ENCODE measurements around the gene RGCC. TPM values are rescaled to one million over a fixed set of nuclear protein-coding genes. Genes with fewer than 3 reads are reported as not detected.

Gene RGCC
- polyA plus RNA-seq, 1 of the 3 experiments (the other 2 are of a cell fraction), result 0.05 TPM

DNA sequence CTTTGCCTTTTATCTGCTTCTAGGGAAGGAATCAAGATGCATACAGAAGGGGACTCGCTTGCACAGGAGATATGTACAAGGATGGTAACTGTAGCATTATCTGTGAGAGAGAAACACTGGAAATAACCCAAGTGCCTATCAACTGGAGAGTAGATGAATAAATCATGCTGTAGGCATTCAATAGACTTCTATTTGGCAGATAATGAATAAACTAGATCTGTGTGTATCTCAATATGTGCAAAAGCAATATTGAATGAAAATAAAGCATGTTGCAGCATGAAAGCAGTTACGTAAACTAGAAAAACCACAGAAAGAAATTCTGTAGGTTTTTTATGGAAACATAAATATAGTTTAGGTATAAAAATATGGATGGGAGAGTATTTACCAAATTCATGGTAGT, 38.6 kb upstream of the RGCC start:
- 95% methylated on average over 2 of the region's 2 CpGs for WGBS (ENCODE audit: low lambda C conversion rate)
- no peaks in the 10 kb centered on the region for H3K79me2 ChIP-seq (ENCODE audit: insufficient read depth)
- H3K9me3 ChIP-seq, result no peaks in the 10 kb centered on the region
- H3K27ac ChIP-seq (ENCODE audit: low read depth in 2 of 2, low read length in 1 of 2), result no peak overlapping the region
- H3K9me2 ChIP-seq, result no peaks in the 10 kb centered on the region
- H3K9ac ChIP-seq, result no peak overlapping the region
- H4K20me1 ChIP-seq (ENCODE audit: insufficient read depth), result no peaks in the 10 kb centered on the region
- ChIA-PET CTCF (no interaction called here), POLR2A (no interaction called here)
- no peaks in the 10 kb centered on the region for H3K27me3 ChIP-seq (ENCODE audit: insufficient read depth)
- no peak overlapping the region for H3K4me2 ChIP-seq
- H3K36me3 ChIP-seq (replicated peaks in 1 of 2; ENCODE audit: control insufficient read depth in 1 of 2, insufficient read depth in 2 of 2, low read length in 1 of 2), result no peaks in the 10 kb centered on the region
- H2AFZ ChIP-seq (ENCODE audit: low read depth), result no peak overlapping the region
- H3K4me1 ChIP-seq (ENCODE audit: control insufficient read depth in 1 of 2, insufficient read depth in 2 of 2, low read depth in 1 of 2, low read length in 1 of 2), result no peaks in the 10 kb centered on the region
- no peaks in the 10 kb centered on the region for H3F3A ChIP-seq (replicated peaks; ENCODE audit: insufficient read depth)
- no peak for DNase-seq
- H3K4me3 ChIP-seq (ENCODE audit: low read depth in 2 of 2, low read length in 1 of 2), result no peak overlapping the region
- no peak for TF ChIP-seq RAD21 (IDR thresholded peaks at IDR 0.05; ENCODE audit: low read length)
- TF ChIP-seq JUND (IDR thresholded peaks at IDR 0.05), result no peak
- TF ChIP-seq RXRA (IDR thresholded peaks at IDR 0.05; ENCODE audit: borderline replicate concordance, low read depth), result no peak
- no peak for TF ChIP-seq USF2 (IDR thresholded peaks at IDR 0.05; ENCODE audit: borderline replicate concordance, low read depth, low read length)
- no peak for TF ChIP-seq TCF12 (IDR thresholded peaks at IDR 0.05)
- TF ChIP-seq YY1 (IDR thresholded peaks at IDR 0.05; ENCODE audit: low read depth), result no peak
- no peak for TF ChIP-seq POLR2AphosphoS5 (IDR thresholded peaks at IDR 0.05; ENCODE audit: low read depth, low read length)

GRCh38 chr13:41419206-41419605, 38.1 kb upstream of the RGCC start:
- 0% methylated on average over 1 of the region's 1 CpG for WGBS (ENCODE audit: low lambda C conversion rate)
- Histone ChIP-seq H2AFZ (ENCODE audit: low read depth) (no peak overlapping the region), H3F3A (replicated peaks; ENCODE audit: insufficient read depth) (no peaks in the 10 kb centered on the region), H3K9me2 (no peaks in the 10 kb centered on the region), H3K9ac (no peak overlapping the region), H3K27ac (ENCODE audit: low read depth in 2 of 2, low read length in 1 of 2) (no peak overlapping the region), H3K4me2 (no peak overlapping the region), H3K27me3 (ENCODE audit: insufficient read depth) (no peaks in the 10 kb centered on the region), H3K4me3 (ENCODE audit: low read depth in 2 of 2, low read length in 1 of 2) (no peak overlapping the region), H3K79me2 (ENCODE audit: insufficient read depth) (no peaks in the 10 kb centered on the region), H3K36me3 (replicated peaks in 1 of 2; ENCODE audit: control insufficient read depth in 1 of 2, insufficient read depth in 2 of 2, low read length in 1 of 2) (no peaks in the 10 kb centered on the region), H4K20me1 (ENCODE audit: insufficient read depth) (no peaks in the 10 kb centered on the region), H3K9me3 (no peaks in the 10 kb centered on the region), H3K4me1 (ENCODE audit: control insufficient read depth in 1 of 2, insufficient read depth in 2 of 2, low read depth in 1 of 2, low read length in 1 of 2) (no peaks in the 10 kb centered on the region)
- CTCF ChIA-PET, result no interaction called here
- no peak for DNase-seq
- TF ChIP-seq JUND (IDR thresholded peaks at IDR 0.05) (no peak), GABPA (IDR thresholded peaks at IDR 0.05; ENCODE audit: low read depth) (no peak), CHD2 (IDR thresholded peaks at IDR 0.05; ENCODE audit: low read length, partially characterized antibody) (no peak), TAF1 (IDR thresholded peaks at IDR 0.05; ENCODE audit: borderline replicate concordance, low read depth, low read length) (no peak), MAX (IDR thresholded peaks at IDR 0.05; ENCODE audit: low read depth) (no peak), SMC3 (IDR thresholded peaks at IDR 0.05; ENCODE audit: low read depth, low read length) (no peak), RFX5 (IDR thresholded peaks at IDR 0.05; ENCODE audit: low read length) (no peak), USF2 (IDR thresholded peaks at IDR 0.05; ENCODE audit: borderline replicate concordance, low read depth, low read length) (no peak)
- TF ChIP-seq, protein P1, sequence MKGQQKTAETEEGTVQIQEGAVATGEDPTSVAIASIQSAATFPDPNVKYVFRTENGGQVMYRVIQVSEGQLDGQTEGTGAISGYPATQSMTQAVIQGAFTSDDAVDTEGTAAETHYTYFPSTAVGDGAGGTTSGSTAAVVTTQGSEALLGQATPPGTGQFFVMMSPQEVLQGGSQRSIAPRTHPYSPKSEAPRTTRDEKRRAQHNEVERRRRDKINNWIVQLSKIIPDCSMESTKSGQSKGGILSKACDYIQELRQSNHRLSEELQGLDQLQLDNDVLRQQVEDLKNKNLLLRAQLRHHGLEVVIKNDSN (IDR thresholded peaks at IDR 0.05; ENCODE audit: borderline replicate concordance, low read depth), result no peak
- TF ChIP-seq, protein P2, sequence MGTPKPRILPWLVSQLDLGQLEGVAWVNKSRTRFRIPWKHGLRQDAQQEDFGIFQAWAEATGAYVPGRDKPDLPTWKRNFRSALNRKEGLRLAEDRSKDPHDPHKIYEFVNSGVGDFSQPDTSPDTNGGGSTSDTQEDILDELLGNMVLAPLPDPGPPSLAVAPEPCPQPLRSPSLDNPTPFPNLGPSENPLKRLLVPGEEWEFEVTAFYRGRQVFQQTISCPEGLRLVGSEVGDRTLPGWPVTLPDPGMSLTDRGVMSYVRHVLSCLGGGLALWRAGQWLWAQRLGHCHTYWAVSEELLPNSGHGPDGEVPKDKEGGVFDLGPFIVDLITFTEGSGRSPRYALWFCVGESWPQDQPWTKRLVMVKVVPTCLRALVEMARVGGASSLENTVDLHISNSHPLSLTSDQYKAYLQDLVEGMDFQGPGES (IDR thresholded peaks at IDR 0.05; ENCODE audit: low read depth, low read length), result no peak
- TF ChIP-seq, protein P3, sequence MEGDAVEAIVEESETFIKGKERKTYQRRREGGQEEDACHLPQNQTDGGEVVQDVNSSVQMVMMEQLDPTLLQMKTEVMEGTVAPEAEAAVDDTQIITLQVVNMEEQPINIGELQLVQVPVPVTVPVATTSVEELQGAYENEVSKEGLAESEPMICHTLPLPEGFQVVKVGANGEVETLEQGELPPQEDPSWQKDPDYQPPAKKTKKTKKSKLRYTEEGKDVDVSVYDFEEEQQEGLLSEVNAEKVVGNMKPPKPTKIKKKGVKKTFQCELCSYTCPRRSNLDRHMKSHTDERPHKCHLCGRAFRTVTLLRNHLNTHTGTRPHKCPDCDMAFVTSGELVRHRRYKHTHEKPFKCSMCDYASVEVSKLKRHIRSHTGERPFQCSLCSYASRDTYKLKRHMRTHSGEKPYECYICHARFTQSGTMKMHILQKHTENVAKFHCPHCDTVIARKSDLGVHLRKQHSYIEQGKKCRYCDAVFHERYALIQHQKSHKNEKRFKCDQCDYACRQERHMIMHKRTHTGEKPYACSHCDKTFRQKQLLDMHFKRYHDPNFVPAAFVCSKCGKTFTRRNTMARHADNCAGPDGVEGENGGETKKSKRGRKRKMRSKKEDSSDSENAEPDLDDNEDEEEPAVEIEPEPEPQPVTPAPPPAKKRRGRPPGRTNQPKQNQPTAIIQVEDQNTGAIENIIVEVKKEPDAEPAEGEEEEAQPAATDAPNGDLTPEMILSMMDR (IDR thresholded peaks at IDR 0.05), result no peak
- POLR2A ChIA-PET, result no interaction called here
